Stimulated activated memory B cell treated with anti-CD40 and anti-IgM and Interleukin-4, amounts not matched to agents 10 μg/mL and 1 μg/mL and 100 μg/mL, for 72 hours (primary cell): ENCODE measurements around the gene RIT1.

Experiments used
- ATAC-seq: fragments of 150-1000 bp; cut with Tn5 transposase; 2 replicates; pipeline ENCODE4 v1.10.0; 2021
- H3K27ac Mint-ChIP-seq: one replicate; pipeline ENCODE4 v1.8.0; 2022; ENCODE audit warnings: mild to moderate bottlenecking, mixed read lengths
- H3K27me3 Mint-ChIP-seq: one replicate; pipeline ENCODE4 v1.8.0; 2022; ENCODE audit warnings: mixed read lengths
- H3K36me3 Mint-ChIP-seq: one replicate; pipeline ENCODE4 v1.8.0; 2022; ENCODE audit warnings: mixed read lengths
- H3K4me1 Mint-ChIP-seq: one replicate; pipeline ENCODE4 v1.8.0; 2022; ENCODE audit warnings: mixed read lengths
- H3K4me3 Mint-ChIP-seq: one replicate; pipeline ENCODE4 v1.8.0; 2022; ENCODE audit warnings: mild to moderate bottlenecking, moderate library complexity, mixed read lengths
- H3K9me3 Mint-ChIP-seq: one replicate; pipeline ENCODE4 v1.8.0; 2022; ENCODE audit warnings: mixed read lengths

Gene RIT1, protein sequence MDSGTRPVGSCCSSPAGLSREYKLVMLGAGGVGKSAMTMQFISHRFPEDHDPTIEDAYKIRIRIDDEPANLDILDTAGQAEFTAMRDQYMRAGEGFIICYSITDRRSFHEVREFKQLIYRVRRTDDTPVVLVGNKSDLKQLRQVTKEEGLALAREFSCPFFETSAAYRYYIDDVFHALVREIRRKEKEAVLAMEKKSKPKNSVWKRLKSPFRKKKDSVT

DNA sequence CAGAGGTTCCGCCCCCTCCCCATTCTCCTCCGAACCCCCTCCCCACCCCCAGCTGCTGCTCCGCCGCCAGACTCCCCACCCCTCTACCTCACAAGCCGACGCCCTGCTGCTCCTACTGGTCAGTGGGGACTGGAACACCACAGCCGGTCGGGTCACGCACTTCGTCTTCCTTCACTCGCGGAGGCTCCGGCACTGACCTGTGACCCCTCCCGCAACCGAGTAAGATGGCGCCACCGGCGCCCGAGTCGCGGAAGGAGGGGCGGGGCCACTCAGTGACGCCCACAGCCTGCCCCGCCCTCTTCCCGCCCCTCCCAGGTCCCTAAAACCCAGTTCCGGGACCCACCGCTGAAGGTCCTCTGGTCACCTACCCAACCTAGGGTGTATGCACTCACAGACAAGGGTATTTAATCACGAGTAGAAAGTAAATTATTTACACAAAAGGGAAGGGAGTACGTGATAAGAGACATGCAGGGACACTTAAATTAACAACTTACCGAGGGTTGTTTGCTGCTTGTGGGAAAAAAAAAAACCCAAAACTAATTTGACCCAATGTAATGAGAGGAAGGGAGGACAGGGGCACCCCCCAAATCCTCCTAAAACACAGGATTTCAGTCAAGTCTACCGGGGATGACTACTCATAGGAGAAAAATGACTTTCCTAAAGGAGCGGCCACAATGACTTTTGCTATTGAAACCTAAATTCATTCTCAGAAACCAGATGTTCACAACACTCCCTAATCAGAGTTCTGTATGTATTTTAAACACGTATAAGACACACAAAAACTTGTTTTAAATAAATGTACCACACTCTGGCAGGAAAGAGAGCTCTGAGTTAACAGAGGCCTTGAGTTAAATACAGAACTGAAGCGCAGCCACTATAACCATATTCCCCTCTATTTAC lies at the start of gene RIT1:
RIT1 (minus strand) TSS at position 194 of the 900 bp plus-strand sequence. CDS start 588 bp downstream, outside the sequence.
- peak; percentile 98 for ATAC-seq
- H3K4me3 Mint-ChIP-seq, result peak within 1 kb of the TSS; percentile 95
- peaks cover 29% of the 10 kb centered on the region for H3K36me3 Mint-ChIP-seq
- peak within 1 kb of the TSS; percentile 94 for H3K27ac Mint-ChIP-seq
- H3K9me3 Mint-ChIP-seq, result no peaks in the 10 kb centered on the region
- H3K4me1 Mint-ChIP-seq, result peaks cover 27% of the 10 kb centered on the region
- no peaks in the 10 kb centered on the region for H3K27me3 Mint-ChIP-seq

DNA sequence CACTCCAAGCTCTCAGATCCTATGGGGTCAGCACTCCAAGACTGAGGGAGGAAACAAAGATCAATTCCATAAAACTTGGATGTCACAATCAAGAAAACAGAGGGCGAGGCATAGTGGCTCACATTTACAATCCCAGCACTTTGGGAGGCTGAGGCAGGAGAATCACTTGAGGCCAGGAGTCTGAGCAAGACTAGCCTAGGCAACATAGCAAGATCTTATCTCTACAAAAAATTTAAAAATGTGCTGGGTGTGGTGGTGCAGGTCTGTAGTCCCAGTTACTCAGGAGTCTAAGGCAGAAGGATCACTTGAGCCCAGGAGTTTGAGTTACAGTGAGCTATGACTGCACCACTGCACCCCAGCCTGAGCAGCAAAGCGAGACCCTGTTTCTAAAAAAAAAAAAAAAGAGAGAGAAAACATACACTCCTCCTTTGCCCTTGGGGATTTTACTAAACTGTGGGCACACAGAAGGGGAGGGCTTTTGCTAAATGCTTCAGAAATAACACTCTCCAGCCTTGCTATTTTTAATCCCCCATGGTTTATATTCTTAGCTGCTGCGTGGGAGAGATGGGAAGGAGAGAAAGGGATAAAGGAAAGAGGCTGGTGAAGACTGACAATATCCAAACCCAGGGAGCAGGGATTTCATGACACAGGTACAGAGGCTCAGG lies 49.1 kb upstream of the RIT1 start:
- H3K27me3 Mint-ChIP-seq, result no peaks in the 10 kb centered on the region
- peaks cover 59% of the 10 kb centered on the region for H3K36me3 Mint-ChIP-seq
- H3K9me3 Mint-ChIP-seq, result no peaks in the 10 kb centered on the region
- H3K27ac Mint-ChIP-seq, result peak overlapping the region; percentile 90
- peak overlapping the region; percentile 52 for H3K4me3 Mint-ChIP-seq
- ATAC-seq, result peak; percentile 90
- peaks cover 56% of the 10 kb centered on the region for H3K4me1 Mint-ChIP-seq

DNA sequence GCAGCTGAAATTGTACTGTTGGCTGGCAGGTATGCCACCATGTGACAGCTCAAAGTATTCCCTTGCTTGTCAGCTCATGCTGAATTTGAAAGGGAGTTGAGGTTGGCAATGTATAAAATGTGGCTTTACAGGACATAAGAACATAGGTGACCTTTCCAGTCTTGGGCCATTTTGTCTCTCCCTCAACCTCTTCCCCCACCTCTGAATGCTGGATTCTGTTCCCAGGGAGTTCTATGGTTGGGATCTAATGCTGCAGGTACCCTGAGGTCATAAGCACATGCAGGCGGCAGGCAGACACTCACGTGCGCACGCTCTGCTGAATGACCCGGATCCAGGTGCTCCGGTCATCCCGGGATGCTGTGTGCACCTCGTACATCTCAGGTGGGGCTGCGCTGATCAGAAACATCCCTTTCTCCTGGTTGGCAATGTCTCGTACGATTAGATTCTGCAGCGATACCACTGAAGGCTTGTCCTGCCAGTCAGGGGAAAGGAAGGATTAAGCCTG lies 46.3 kb upstream of the RIT1 start:
- Mint-ChIP-seq H3K4me1 (peaks cover 55% of the 10 kb centered on the region), H3K27me3 (no peaks in the 10 kb centered on the region), H3K27ac (peak overlapping the region; percentile 22), H3K36me3 (peaks cover 65% of the 10 kb centered on the region), H3K9me3 (no peaks in the 10 kb centered on the region), H3K4me3 (no peak overlapping the region)
- no peak for ATAC-seq

DNA sequence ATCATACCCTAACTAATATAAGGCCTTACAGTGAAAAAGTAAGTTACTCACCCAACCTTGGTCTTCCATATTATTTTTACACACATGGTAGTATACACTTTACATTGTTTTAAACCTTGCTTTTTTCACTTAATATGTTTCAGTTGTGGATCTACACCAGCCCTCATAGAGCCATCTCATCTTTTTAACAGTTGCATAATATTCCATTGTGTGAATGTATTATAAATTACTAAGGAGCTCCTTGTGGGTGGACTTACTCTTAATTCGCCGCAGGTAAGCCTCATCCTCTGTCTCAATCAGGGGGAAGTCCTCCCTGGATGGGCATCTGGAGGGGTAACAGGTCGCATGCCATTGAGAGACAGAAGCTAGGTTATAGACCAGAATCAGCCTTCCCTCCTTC lies 43.5 kb upstream of the RIT1 start:
- peak overlapping the region; percentile 67 for H3K27ac Mint-ChIP-seq
- no peaks in the 10 kb centered on the region for H3K27me3 Mint-ChIP-seq
- peaks cover 50% of the 10 kb centered on the region for H3K4me1 Mint-ChIP-seq
- H3K36me3 Mint-ChIP-seq, result peaks cover 66% of the 10 kb centered on the region
- ATAC-seq, result no peak
- no peaks in the 10 kb centered on the region for H3K9me3 Mint-ChIP-seq
- H3K4me3 Mint-ChIP-seq, result no peak overlapping the region

DNA sequence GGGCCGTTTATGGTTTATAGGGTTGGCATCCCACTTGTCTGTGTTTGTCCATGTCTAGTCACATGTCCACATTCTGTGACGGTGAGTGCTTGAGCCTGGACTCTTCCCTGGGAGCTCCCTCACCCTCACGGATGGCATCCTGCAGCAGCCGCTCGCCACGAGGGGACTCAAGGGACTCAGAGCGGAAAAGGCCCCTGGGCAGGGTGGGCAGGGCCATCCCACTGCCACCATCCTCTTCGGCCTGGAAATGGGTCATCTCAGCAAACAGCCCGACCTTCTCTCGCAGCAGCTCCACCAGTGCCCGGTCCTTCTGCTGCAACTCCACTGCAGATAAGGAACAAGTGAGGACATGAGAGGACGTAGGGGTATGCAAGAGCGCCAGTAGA lies 41.3 kb upstream of the RIT1 start:
- Mint-ChIP-seq H3K4me1 (peaks cover 48% of the 10 kb centered on the region), H3K27ac (peak overlapping the region; percentile 92), H3K36me3 (peaks cover 71% of the 10 kb centered on the region), H3K4me3 (peak overlapping the region; percentile 32), H3K27me3 (no peaks in the 10 kb centered on the region), H3K9me3 (no peaks in the 10 kb centered on the region)
- ATAC-seq, result no peak

DNA sequence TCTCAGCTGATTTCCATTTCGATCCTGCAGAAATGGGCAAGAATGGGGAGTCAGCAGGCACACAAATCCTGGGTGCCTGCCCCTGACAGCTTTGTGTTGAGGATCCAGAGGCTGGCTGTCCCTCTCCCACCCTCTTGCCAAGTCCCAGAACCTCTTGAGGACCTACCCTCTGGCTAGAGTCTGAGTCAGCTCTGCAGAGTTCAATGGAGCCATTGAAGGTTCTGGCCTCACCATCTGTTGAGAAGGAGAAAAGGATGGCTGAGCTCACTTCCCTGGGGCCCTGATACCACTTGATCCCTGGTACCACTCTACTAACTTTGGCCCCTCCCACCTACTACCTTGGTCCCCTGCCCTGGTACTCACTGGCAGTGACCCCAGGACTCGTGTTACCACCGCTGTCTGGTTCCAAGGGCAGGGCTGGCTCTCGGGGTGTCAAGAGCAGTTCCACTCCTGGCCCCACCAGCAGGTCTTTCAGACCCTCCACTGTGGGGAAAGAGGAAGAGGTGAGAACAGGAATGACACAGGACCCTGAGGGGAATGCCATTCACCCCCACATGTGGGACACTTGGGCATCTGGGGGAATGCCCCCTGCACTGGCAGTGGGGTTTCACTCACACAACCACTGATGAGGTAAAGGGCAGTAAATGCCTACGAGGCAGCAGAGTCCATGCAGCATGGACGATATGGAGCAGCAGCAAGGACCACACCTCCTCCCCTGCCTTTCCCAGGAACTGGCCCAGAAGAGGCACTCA lies 40.8 kb upstream of the RIT1 start:
- Mint-ChIP-seq H3K4me3 (peak overlapping the region; percentile 32), H3K27ac (peak overlapping the region; percentile 92)

DNA sequence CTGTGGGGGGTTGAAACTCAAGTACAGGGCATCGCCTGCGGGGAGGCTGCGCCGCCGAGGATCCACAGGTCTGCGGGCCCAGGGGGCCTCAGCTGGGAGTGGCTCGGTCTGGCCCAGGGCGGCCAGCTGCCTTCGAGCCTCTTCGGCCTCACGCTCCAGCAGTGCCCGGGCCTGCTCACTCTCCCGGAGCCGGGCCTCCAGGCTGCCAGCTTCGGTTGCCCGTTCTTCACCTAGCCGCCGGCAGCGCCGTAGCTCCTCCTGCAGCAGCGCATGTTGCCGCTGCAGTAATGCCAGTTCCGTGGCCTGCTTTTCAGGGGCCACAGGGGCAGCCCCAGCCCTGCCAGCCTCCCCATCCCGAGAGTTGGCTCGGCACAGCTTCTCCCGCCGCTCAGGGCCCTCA lies 39.7 kb upstream of the RIT1 start:
- peak overlapping the region; percentile 92 for H3K27ac Mint-ChIP-seq
- peaks cover 77% of the 10 kb centered on the region for H3K36me3 Mint-ChIP-seq
- no peaks in the 10 kb centered on the region for H3K9me3 Mint-ChIP-seq
- peaks cover 63% of the 10 kb centered on the region for H3K4me1 Mint-ChIP-seq
- no peak overlapping the region for H3K4me3 Mint-ChIP-seq
- ATAC-seq, result no peak
- no peaks in the 10 kb centered on the region for H3K27me3 Mint-ChIP-seq

More for the DNA sequence above, 40.8 kb upstream of the RIT1 start:
- Mint-ChIP-seq H3K4me1 (peaks cover 52% of the 10 kb centered on the region), H3K9me3 (no peaks in the 10 kb centered on the region), H3K27me3 (no peaks in the 10 kb centered on the region), H3K36me3 (peaks cover 71% of the 10 kb centered on the region)
- ATAC-seq, result peak; percentile 78

DNA sequence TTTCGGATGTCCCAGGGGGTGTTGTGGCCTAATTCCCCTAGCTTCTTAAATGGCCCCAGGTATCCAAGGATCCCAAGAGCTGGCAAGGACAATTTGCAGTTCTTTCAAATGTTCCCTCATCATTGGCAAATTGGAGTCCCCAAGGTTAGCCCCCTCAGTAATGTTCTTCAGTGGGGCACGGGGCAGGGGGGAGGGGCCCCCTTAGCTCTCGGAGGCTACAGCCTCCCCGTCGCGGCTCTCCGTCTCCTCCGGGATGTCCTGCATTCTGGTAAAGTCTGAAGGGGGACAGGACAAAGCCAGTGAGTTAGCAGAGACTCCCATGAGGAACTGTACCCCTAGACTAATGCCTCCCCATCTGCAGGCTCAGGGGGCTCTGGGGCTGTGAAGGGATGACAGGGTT lies 36.6 kb upstream of the RIT1 start:
- Mint-ChIP-seq H3K4me3 (peak overlapping the region; percentile 5), H3K9me3 (no peaks in the 10 kb centered on the region), H3K27ac (peak overlapping the region; percentile 88), H3K4me1 (peaks cover 86% of the 10 kb centered on the region), H3K27me3 (no peaks in the 10 kb centered on the region), H3K36me3 (peaks cover 55% of the 10 kb centered on the region)
- ATAC-seq, result no peak

DNA sequence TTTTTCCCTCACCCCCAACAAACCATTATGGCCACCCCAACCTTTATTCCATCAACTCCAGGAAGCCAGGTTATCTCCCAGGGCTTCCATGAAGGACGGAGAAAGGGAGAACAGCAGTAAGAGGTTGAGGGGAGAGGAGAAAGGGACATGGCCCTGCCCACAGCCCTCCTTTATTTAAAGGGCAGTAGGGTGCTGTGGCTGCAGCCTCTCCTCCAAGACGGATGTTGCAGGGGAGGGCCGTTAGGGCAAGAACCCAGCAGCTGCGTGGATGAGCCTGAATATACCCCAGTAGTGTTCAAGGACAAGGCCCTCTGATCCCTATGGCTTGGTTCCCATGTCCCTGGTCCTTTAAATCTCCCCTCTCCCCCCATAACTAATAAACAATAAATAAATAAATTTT lies 36.1 kb upstream of the RIT1 start:
- Mint-ChIP-seq H3K27me3 (no peaks in the 10 kb centered on the region), H3K4me3 (peak overlapping the region; percentile 43), H3K9me3 (no peaks in the 10 kb centered on the region), H3K36me3 (peaks cover 51% of the 10 kb centered on the region), H3K27ac (peak overlapping the region; percentile 88), H3K4me1 (peaks cover 86% of the 10 kb centered on the region)
- ATAC-seq, result no peak

DNA sequence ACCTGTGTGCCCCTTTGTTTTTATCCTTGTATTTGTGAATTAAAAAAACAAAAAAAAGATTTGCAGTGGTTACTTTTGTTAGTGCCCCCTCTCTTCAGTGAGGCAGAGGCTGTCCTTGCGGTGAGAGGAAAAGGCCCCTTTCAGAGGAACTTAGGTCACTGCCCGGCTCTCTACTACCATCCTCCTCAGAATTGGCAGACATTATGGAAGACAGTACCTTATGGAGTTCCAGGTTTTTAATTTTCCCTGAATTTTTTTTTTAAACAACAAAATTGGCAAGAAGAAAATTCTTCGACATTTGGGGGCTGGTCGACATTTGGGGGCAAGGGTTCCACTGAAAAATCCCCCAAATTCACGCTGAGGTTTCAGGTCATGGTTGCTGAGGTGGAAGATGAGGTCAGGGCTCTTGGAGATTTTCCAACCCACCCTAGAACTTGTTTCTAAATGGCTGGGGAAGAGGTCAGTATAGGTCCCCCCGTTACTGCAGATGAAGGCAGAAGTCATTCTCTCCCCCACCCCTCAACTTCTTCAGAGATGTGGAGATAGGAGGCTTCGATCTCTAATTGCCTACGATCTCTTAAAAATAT lies 35.6 kb upstream of the RIT1 start:
- ATAC-seq, result peak; percentile 53
- H3K4me3 Mint-ChIP-seq, result peak overlapping the region; percentile 43
- H3K36me3 Mint-ChIP-seq, result peaks cover 45% of the 10 kb centered on the region
- peak overlapping the region; percentile 88 for H3K27ac Mint-ChIP-seq
- H3K4me1 Mint-ChIP-seq, result peaks cover 86% of the 10 kb centered on the region
- H3K9me3 Mint-ChIP-seq, result no peaks in the 10 kb centered on the region
- H3K27me3 Mint-ChIP-seq, result no peaks in the 10 kb centered on the region

DNA sequence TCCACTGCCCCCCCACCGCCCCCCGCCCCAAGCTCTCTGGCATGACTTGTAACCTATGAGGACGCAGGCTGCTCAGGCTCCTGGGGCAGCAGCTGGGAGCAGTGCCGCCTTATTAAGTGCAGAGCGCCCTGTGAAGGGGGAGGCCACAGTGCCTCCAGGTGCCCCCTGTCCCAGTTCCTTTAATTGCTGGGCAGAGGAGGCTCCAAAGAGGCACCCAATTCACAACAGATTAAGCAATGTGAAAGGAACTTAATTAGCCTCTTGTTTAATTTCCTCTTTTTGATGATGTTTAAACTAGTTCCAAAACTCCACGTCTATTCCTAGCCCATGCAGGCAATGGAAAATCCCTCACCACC lies 33.3 kb upstream of the RIT1 start:
- peak overlapping the region; percentile 88 for H3K27ac Mint-ChIP-seq
- H3K36me3 Mint-ChIP-seq, result peaks cover 25% of the 10 kb centered on the region
- H3K27me3 Mint-ChIP-seq, result no peaks in the 10 kb centered on the region
- H3K4me1 Mint-ChIP-seq, result peaks cover 91% of the 10 kb centered on the region
- H3K9me3 Mint-ChIP-seq, result no peaks in the 10 kb centered on the region
- peak overlapping the region; percentile 7 for H3K4me3 Mint-ChIP-seq
- ATAC-seq, result no peak

DNA sequence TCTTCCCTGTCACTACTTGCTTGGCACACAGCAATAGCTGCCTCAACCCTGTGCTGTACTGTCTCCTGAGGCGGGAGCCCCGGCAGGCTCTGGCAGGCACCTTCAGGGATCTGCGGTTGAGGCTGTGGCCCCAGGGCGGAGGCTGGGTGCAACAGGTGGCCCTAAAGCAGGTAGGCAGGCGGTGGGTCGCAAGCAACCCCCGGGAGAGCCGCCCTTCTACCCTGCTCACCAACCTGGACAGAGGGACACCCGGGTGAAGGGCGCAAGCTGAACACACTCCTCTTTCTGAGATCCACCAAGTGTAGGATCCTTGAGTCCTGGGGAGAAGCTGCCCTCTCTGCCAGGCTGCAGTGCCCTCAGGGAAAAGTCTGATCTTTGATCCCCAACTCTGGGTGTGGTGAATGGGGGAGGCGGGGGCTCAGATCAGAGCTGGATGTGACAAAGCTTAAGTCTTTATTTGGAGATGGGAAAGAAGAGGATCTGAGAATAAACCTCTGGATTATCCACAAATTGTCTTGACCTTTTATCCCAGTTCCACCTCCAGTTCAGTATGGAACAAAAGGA lies 31.5 kb upstream of the RIT1 start:
- Mint-ChIP-seq H3K36me3 (peaks cover 14% of the 10 kb centered on the region), H3K4me3 (peak overlapping the region; percentile 47), H3K9me3 (no peaks in the 10 kb centered on the region), H3K27ac (peak overlapping the region; percentile 88), H3K27me3 (no peaks in the 10 kb centered on the region), H3K4me1 (peaks cover 85% of the 10 kb centered on the region)
- ATAC-seq, result no peak

DNA sequence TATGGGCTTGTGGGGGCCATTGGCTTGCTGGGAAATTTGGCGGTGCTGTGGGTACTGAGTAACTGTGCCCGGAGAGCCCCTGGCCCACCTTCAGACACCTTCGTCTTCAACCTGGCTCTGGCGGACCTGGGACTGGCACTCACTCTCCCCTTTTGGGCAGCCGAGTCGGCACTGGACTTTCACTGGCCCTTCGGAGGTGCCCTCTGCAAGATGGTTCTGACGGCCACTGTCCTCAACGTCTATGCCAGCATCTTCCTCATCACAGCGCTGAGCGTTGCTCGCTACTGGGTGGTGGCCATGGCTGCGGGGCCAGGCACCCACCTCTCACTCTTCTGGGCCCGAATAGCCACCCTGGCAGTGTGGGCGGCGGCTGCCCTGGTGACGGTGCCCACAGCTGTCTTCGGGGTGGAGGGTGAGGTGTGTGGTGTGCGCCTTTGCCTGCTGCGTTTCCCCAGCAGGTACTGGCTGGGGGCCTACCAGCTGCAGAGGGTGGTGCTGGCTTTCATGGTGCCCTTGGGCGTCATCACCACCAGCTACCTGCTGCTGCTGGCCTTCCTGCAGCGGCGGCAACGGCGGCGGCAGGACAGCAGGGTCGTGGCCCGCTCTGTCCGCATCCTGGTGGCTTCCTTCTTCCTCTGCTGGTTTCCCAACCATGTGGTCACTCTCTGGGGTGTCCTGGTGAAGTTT lies 30.8 kb upstream of the RIT1 start:
- no peaks in the 10 kb centered on the region for H3K27me3 Mint-ChIP-seq
- no peaks in the 10 kb centered on the region for H3K9me3 Mint-ChIP-seq
- H3K4me1 Mint-ChIP-seq, result peaks cover 79% of the 10 kb centered on the region
- no peak for ATAC-seq
- H3K4me3 Mint-ChIP-seq, result peak overlapping the region; percentile 47
- H3K36me3 Mint-ChIP-seq, result peaks cover 7% of the 10 kb centered on the region
- peak overlapping the region; percentile 88 for H3K27ac Mint-ChIP-seq
